Bronchial epithelial cell (primary cell): Measurements from ENCODE around the gene BFSP2. TPM values are rescaled to one million over a fixed set of nuclear protein-coding genes. Genes with fewer than 3 reads are reported as not detected.

Experiments
- DNase-seq: peaks from one replicate; pipeline ENCODE4 v3.0.0-alpha.2; 2010; ENCODE audit warnings: low read depth
- FAIRE-seq: peaks from 2 replicates; lab custom pipeline; 2011; peaks lifted over from hg19 to GRCh38; lab: Jason Lieb, UNC
- H3K27me3 ChIP-seq: 2 replicates; pipeline ENCODE4 v1.5.1; 2011; ENCODE audit warnings: low read length; ENCODE audit not compliant: control insufficient read depth, insufficient read depth
- H3K36me3 ChIP-seq: 2 replicates; pipeline ENCODE4 v1.5.1; 2011; ENCODE audit warnings: low read length; ENCODE audit not compliant: control insufficient read depth, insufficient read depth
- H3K4me3 ChIP-seq: 2 replicates; pipeline ENCODE4 v1.5.1; 2011; ENCODE audit warnings: mild to moderate bottlenecking, low read depth, low read length, control low read depth
- total RNA-seq: library from RNA; depleted of rRNA; stranded (reverse); fragments of >200 nt; gene quantifications from 2 replicates; pipeline ENCODE4 v1.2.1, GENCODE V29; 2014
- TF ChIP-seq, protein P1 (sequence below): IDR thresholded peaks from 2 replicates; pipeline ENCODE4 v1.5.1; 2011; ENCODE audit warnings: mild to moderate bottlenecking, moderate library complexity, low read length, control low read depth, inconsistent platforms; ENCODE audit not compliant: insufficient read depth, severe bottlenecking

Gene BFSP2
- total RNA-seq, 1 donor from 2014 or later = not detected

DNA sequence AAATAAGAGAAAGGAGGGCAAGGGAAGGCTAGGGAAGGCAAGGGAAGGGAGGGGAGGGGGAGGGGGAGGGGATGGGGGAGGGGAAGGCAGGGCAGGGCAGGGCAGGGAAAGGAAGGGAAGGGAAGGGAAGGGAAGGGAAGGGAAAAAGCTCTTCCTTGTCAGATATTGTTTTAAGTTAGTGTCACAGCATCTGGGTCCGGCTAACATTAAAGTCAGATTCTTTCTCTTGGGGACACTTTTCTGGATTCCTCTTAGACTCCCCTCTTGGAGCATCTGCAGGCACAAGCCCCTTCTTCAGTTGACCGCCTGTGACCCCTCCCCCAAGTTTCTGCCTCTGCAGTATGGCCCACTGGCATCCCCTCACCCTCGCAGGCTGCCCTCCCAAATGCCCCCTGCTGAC lies 26.0 kb downstream of the BFSP2 start:
- Histone ChIP-seq H3K4me3 (no peak overlapping the region), H3K27me3 (peaks cover 4% of the 10 kb centered on the region), H3K36me3 (no peaks in the 10 kb centered on the region)
- FAIRE-seq (no peak), DNase-seq (no peak)
- TF ChIP-seq, protein P1, sequence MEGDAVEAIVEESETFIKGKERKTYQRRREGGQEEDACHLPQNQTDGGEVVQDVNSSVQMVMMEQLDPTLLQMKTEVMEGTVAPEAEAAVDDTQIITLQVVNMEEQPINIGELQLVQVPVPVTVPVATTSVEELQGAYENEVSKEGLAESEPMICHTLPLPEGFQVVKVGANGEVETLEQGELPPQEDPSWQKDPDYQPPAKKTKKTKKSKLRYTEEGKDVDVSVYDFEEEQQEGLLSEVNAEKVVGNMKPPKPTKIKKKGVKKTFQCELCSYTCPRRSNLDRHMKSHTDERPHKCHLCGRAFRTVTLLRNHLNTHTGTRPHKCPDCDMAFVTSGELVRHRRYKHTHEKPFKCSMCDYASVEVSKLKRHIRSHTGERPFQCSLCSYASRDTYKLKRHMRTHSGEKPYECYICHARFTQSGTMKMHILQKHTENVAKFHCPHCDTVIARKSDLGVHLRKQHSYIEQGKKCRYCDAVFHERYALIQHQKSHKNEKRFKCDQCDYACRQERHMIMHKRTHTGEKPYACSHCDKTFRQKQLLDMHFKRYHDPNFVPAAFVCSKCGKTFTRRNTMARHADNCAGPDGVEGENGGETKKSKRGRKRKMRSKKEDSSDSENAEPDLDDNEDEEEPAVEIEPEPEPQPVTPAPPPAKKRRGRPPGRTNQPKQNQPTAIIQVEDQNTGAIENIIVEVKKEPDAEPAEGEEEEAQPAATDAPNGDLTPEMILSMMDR = no peak

- TF ChIP-seq, protein P1 = no peak
- H3K4me3 ChIP-seq = no peak overlapping the region
- no peak for FAIRE-seq
- H3K36me3 ChIP-seq = no peaks in the 10 kb centered on the region
- peak; percentile 72 for DNase-seq
- H3K27me3 ChIP-seq = peaks cover 4% of the 10 kb centered on the region
Observed at GRCh38 chr3:133426721-133427120, 26.9 kb downstream of the BFSP2 start.

GRCh38 chr3:133428552-133428951 lies 28.7 kb downstream of the BFSP2 start:
- TF ChIP-seq, protein P1 = no peak
- H3K27me3 ChIP-seq = no peaks in the 10 kb centered on the region
- no peak overlapping the region for H3K4me3 ChIP-seq
- peak; percentile 10 for DNase-seq
- H3K36me3 ChIP-seq = no peaks in the 10 kb centered on the region
- FAIRE-seq = no peak

DNA sequence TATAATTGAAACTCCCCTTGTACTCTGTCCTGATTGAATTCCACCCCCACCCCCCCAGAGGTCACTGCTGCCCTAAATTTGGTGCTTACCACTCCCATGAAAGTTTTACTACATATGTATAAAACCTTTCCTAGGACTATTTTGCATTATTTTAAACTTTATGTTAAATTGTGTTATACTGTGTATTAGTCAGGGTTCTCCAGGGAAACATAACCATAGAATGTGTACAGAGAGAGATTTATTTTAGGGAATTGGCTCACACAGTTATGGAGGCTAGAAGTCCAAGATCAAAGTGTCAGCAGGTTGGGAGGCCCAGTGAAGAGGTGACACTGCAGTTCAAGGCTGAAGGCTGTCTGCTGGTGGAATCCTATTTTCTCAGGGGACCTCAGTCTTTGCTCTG lies 29.2 kb downstream of the BFSP2 start:
- no peak for DNase-seq
- Histone ChIP-seq H3K36me3 (no peaks in the 10 kb centered on the region), H3K4me3 (no peak overlapping the region), H3K27me3 (no peaks in the 10 kb centered on the region)
- no peak for FAIRE-seq
- TF ChIP-seq, protein P1 = no peak

DNA sequence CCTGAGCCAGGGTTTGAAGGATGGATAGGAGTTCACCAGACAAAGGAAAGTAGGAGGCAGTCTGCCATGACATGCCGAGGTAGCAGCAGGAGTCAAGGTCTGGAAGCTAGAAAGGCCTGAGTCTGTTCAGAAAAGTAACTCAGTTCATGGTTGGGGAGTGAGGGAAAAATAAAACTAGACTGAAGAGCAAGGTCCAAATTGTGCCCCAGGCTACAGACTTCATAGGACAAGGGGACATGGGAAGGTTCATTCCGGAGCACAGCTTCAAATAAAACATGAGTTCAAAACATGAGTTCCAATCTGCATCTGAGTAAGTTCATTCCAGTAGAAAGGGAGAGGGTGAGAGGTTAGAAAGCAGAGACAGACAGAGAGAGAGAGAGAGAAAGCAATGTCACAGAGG lies 39.7 kb downstream of the BFSP2 start:
- H3K36me3 ChIP-seq = no peaks in the 10 kb centered on the region
- TF ChIP-seq, protein P1 = no peak
- DNase-seq (no peak), FAIRE-seq (no peak)
- no peaks in the 10 kb centered on the region for H3K27me3 ChIP-seq
- no peak overlapping the region for H3K4me3 ChIP-seq

- Histone ChIP-seq H3K27me3 (no peaks in the 10 kb centered on the region), H3K36me3 (no peaks in the 10 kb centered on the region), H3K4me3 (no peak overlapping the region)
- FAIRE-seq = no peak
- TF ChIP-seq, protein P1 = no peak
- no peak for DNase-seq
Observed at GRCh38 chr3:133440652-133441051, 40.8 kb downstream of the BFSP2 start.
